HG03469 (cell line): ENCODE data around the gene ZDHHC19.
A peak's percentile ranks its signal among the peaks of the same experiment; 100 is the strongest.
"Not testable (repeated sequence)": the region's sequence is repeated elsewhere in the genome, so short reads cannot be mapped to it uniquely, and the experiment has no call there.

Experiments used
- ATAC-seq: cut with Tn5 transposase; IDR thresholded peaks from one replicate; pipeline ENCODE4 v1.9.1; 2021; ENCODE audit warnings: mild to moderate bottlenecking, moderate library complexity, moderate number of reproducible peaks; ENCODE audit not compliant: unreplicated experiment

Gene ZDHHC19

GRCh38 chr3:196205442-196206205 lies 5.6 kb downstream of the ZDHHC19 start:
- not testable (repeated sequence) for ATAC-seq

GRCh38 chr3:196203846-196204245 lies 7.4 kb downstream of the ZDHHC19 start:
- no peak for ATAC-seq

GRCh38 chr3:196202516-196202970 lies 8.7 kb downstream of the ZDHHC19 start:
- no peak for ATAC-seq

- no peak for ATAC-seq
These were observed 12.1 kb downstream of the ZDHHC19 start for GRCh38 chr3:196198771-196199753.

DNA sequence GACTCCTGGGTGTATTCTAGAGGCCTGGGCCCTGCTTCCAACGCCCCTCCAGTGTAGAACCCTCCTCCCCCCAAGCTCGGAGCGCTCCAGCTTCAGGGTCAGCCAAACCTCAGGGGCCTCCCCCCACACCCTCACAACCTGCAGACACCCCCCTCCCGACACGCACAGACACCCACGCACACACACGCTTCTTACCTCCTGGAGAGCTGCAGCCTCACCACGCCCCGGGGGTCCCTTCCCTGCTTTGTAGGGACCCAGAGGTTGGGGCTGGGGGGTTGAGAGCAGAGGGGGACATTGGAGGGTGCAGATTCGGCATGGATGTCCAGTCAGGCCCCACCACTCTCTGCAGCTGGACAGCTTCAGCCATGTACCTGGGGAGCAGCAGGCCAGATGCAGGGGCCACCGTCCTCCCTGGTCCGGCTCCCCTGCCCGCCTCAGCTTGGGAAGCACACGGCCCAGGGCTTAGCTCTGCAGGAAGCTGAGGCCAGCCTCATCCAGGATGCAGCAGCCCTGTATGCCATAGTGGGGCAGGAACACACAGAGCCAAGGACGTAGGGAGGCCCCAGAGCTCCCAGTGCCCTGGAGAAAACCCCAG lies 13.0 kb downstream of the ZDHHC19 start:
- ATAC-seq: no peak

DNA sequence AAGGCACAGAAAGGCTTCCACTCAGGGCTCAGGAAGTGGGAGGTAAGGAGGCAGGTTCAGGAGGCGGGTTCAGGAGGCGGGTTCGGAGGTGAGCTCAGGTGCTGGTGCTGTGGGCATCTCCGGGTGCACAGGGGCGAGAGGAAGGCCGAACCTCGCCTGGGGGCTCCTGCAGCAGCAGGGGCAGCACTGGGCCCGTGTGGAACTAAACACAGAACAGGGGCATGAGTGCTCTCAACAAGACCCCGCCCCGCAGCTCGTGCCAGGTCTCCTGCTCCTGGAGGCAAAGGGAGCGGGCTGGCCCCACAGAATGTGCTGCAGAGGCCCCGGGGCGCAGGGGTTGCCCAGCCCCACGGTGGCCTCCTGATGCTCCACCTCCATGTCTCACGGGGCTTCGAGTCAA lies 13.7 kb downstream of the ZDHHC19 start:
- no peak for ATAC-seq

DNA sequence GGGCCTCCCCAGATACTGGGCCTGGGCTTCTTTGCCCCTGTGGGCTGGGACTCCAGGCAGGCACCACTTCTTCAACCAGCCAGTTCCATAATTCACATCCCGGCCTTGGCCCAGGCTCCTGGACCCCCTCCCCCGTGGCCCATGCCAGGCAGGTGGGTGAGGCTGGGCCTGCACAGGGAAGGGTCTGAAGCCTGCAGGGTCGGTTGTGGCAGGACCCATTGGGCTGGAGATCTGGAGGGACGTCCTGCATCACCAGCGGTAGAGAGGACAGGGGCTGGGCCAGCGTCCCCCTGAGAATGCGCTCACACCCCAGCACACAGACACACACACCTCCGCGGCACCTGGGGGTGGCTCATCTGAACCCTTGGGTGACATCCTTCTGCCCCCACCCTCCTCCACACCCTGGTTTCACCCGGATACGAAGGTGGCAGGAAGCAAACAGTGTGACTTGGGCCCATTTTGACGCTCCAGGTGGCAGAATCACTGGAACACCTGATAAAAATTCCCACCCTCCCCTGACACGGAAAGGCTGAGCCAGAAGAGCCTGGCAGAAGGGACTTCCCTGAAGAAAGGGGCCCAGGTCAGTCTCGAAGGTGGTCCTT lies 15.4 kb downstream of the ZDHHC19 start:
- no peak for ATAC-seq

- ATAC-seq: no peak
These were observed 16.7 kb downstream of the ZDHHC19 start for GRCh38 chr3:196194542-196194915.

DNA sequence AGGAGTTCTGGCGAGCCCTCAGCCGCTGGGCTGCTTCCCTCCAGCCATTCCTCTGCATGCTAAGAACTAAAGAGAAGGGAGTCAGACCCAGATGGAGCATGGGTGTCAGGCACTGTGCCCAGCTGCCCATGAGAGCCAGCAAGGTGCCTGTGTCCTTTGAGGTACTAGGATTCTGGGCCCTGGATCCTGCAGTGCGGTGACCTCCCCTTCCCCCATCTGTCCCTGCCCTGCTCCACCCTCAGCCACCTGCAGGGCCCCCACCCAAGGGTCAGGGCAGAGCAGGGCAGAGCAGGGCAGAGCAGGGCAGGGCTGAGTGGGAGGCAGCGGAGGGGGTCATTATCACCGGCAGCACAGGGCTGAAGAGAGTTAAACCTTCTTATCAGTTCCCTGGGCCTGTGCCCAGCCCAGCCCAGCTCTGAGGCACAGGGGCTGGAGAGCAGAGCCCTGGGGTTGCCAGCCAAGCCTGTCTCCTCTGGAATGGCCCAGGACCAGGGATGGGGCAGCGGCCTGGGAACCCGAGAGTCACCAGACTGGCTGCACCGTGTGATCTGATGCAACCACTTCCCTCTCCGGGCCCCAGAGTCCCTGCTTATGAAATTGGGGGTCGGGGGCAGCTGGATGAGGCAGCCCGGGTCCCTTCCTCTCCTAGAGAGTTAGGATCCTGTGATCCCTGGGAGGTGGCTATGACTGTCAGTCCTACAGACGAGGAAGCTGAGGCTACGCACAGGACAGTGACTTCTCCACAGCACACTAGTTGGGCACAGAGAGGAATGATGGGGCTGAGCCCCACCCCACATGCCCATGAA lies 17.3 kb downstream of the ZDHHC19 start:
- no peak for ATAC-seq

- ATAC-seq: no peak
These were observed 18.0 kb downstream of the ZDHHC19 start for GRCh38 chr3:196193133-196193735.

- ATAC-seq: no peak
These were observed 18.6 kb downstream of the ZDHHC19 start for GRCh38 chr3:196192524-196193051.

- peak; percentile 30 for ATAC-seq
These were observed 19.1 kb downstream of the ZDHHC19 start for GRCh38 chr3:196192036-196192523.

DNA sequence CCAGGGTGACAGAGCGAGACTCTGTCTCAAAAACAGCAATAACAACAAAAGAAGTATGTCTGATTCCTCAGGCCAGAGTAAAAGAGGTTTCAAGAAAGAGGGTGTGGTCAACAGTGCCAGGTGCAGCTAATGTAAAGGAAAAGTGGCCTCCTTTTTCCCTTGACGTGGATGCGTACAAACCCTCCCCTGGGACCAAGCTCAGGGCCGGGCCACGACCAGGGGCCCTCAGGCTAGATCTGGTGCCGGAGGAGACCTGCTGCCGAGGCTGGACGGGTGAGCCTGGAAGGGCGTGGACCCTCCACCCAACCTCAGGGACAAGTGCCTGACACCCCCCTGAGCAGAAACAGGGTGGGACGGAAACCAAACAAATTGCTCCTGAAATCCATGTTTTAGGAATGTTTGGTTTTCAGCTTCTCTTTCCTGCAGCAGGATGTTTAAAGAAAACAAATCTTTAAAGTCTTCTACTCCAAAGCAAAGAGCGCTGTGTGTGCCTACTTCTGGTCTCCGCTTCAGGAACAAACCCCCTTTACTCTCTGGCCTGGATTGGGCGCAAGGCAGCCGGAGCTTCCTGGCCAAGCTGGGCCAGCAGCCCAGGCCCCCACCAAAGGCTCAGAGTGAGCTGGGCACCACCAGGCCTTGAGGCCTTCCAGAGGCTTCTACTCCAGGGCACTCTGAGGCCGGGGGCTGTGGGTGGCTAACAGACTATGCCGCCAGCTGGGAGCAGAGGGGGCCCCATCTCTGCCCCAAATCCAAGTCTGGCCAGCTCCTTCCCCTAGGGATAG lies 21.4 kb downstream of the ZDHHC19 start:
- ATAC-seq: no peak

GRCh38 chr3:196186651-196187573 lies 24.3 kb downstream of the ZDHHC19 start:
- ATAC-seq: peak; percentile 27

DNA sequence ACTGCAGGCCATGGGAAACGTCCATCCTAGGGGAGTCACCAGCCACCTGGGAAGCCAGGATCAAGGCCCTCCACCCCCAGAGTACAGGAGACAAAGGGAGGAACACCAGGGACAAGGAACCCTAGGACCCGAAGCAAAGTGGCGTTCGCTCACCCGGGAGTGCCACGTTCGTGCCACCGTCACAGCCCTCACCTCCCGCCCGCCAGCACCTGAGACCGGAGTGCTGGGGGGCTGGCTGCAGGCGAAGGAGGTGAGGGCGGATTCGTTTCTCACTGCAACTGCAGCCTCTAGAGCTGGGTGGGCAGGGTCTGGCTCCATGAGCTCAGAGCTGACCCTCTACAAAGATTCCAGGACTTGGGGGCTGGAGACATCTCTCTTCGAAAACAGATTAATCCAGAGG lies 26.3 kb downstream of the ZDHHC19 start:
- no peak for ATAC-seq

DNA sequence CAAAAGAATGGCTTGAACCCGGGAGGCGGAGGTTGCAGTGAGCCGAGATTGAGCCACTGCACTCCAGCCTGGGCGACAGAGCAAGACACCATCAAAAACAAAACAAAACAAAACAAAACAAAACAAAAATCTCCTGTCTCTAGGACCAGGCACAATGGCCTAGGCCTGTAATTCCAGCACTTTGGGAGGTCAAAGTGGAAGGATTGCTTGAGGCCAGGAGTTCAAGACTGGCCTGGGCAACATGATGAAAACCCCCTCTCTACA lies 27.1 kb downstream of the ZDHHC19 start:
- ATAC-seq: not testable (repeated sequence)

- ATAC-seq: no peak
These were observed 30.1 kb downstream of the ZDHHC19 start for GRCh38 chr3:196181127-196181546.

DNA sequence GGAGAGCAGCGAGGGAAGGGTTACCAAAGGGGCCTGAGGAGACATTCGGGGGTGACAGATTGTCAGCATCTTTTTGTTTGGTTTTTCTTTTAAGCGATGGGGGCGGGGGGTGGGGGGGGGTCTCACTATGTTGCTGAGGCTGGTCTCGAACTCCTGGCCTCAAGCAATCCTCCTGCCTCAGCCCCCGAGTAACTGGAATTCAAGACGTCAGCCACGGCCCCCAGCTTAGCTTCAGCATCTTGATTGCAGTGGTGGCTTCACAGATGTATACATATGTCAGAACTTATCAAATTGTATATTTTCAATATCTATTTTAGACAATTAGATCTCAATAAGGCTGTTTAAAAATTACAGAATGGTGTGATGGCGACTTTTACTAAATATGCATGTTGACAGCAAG lies 30.9 kb downstream of the ZDHHC19 start:
- no peak for ATAC-seq
